ENCODE data around the gene KCNA5.

DNA sequence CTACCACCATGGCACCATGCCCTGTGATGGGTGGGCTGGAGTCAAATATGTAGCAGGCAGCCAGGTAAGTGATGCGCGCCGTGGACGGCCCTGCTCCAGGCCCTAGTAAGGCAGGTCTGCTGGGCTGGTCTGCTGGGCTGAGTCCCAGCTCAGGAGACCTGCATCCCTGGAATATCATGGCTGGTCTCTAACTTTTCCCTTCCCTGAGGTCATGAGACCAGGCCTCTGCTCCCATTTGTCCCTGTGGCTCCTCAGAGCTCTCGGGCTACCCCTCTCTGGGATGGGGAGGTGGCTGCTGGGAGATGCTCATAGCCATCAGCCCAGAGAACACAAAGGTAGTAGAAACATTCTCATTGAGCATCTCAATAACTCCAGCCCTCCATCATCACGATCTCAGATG lies 19.8 kb upstream of the KCNA5 start:
- TF ChIP-seq, protein P1, sequence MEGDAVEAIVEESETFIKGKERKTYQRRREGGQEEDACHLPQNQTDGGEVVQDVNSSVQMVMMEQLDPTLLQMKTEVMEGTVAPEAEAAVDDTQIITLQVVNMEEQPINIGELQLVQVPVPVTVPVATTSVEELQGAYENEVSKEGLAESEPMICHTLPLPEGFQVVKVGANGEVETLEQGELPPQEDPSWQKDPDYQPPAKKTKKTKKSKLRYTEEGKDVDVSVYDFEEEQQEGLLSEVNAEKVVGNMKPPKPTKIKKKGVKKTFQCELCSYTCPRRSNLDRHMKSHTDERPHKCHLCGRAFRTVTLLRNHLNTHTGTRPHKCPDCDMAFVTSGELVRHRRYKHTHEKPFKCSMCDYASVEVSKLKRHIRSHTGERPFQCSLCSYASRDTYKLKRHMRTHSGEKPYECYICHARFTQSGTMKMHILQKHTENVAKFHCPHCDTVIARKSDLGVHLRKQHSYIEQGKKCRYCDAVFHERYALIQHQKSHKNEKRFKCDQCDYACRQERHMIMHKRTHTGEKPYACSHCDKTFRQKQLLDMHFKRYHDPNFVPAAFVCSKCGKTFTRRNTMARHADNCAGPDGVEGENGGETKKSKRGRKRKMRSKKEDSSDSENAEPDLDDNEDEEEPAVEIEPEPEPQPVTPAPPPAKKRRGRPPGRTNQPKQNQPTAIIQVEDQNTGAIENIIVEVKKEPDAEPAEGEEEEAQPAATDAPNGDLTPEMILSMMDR (IDR thresholded peaks at IDR 0.05): no peak
- TF ChIP-seq POLR2A (IDR thresholded peaks at IDR 0.05): no peak
- no peak for TF ChIP-seq POLR2AphosphoS5 (IDR thresholded peaks at IDR 0.05)
- no peak for TF ChIP-seq EP300 (IDR thresholded peaks at IDR 0.05; ENCODE audit: low read depth)
